Stimulated activated CD4-positive, alpha-beta T cell treated with anti-CD3 and anti-CD28 coated beads, Interleukin-1b, Interleukin-23, amount 100 ng/mL, for 48 hours (primary cell): Measurements from ENCODE around the gene SLC39A2.
"Not testable (repeated sequence)": the region's sequence is repeated elsewhere in the genome, so short reads cannot be mapped to it uniquely, and the experiment has no call there.

Experiments
- DNase-seq: peaks from one replicate; pipeline ENCODE4 v3.0.0-alpha.2; 2020

Gene SLC39A2, protein sequence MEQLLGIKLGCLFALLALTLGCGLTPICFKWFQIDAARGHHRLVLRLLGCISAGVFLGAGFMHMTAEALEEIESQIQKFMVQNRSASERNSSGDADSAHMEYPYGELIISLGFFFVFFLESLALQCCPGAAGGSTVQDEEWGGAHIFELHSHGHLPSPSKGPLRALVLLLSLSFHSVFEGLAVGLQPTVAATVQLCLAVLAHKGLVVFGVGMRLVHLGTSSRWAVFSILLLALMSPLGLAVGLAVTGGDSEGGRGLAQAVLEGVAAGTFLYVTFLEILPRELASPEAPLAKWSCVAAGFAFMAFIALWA

DNA sequence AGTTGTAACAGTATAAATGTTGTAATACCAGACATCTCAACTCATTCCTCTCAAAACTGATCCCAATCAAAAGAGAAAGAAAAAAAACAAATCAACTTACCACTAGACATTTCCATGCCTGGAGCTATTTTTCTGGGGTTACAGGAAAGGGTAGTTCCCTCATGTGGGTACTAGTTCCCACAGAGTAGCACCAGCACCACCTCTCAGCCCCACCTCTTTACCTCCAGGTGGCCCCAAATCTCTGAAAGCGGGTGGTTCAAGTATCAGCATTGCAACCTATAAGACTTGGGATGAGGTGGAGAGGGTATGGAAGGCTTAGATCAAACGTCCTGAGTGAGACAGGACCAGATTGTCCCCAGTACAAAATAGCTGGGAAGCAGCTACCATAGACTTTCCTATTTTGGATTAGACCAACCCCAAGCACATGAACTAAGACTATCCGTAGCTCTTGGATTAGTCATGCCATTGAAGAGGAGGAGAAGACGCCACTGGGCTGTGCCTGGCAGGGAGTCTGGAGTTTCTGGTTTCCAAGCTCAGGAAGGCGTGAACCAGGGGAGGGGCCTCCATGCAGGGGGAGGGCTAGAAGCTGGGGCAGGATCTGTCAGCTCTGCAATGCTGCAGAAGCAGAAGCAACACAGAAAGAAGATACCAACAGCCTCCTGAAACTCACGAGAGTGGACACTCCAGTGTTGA, at the start of gene SLC39A2:
TSS of gene SLC39A2 (plus strand) at position 620 of the 693 bp plus-strand sequence. CDS start 154 bp downstream, outside the sequence.
- no peak for DNase-seq

DNA sequence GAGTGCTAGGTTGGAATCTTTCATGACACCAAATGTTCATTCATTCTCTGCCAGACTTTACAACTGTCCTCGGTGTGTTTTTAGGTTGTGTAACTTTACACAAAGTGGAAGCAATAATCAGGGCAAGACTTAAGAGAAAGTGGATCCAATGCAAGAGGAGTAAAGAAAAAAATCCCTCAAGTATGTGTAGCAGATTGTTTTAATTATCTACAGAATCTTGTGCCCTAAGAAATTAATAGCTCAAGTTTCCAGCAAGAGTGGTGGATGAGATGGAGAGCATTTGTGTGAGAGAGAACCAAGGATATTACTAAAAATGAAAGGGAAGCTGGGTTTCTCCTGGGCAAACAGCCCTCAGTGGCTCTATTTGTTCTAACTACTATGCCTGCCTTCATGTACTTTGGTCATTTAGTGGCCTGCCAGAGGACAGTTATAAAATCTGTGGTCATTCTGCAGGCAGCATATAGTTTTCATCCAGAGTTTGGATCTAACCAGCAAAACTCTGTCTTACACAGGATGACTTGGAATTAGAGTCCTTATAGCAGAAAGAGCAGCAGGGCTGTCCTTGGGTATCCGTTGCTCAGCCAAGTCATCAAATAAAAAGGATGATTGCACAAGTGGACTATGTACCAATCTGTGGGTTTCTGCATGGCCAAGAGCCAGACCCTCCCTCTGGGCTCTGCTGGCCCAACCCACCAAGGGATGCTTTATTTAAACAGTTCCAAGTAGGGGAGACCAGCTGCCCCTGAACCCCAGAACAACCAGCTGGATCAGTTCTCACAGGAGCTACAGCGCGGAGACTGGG, 44.2 kb upstream of the SLC39A2 start, which contains the start of gene RNASE2:
TSS of gene RNASE2 (plus strand) at position 752 of the 802 bp plus-strand sequence. CDS start 285 bp downstream, outside the sequence.
- not testable (repeated sequence) for DNase-seq

DNA sequence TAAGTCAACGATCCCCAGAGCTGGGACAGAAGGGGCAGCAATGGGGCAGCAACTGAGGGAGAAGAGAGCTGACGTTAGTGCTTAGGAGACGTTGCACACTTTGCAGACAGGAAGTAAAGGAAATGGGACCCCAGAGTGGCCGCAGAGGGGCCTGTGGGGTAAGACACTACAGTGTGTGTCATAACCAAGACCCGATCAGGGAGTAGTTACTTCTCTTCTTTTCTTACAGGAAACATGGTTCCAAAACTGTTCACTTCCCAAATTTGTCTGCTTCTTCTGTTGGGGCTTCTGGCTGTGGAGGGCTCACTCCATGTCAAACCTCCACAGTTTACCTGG, 43.6 kb upstream of the SLC39A2 start:
- not testable (repeated sequence) for DNase-seq

DNA sequence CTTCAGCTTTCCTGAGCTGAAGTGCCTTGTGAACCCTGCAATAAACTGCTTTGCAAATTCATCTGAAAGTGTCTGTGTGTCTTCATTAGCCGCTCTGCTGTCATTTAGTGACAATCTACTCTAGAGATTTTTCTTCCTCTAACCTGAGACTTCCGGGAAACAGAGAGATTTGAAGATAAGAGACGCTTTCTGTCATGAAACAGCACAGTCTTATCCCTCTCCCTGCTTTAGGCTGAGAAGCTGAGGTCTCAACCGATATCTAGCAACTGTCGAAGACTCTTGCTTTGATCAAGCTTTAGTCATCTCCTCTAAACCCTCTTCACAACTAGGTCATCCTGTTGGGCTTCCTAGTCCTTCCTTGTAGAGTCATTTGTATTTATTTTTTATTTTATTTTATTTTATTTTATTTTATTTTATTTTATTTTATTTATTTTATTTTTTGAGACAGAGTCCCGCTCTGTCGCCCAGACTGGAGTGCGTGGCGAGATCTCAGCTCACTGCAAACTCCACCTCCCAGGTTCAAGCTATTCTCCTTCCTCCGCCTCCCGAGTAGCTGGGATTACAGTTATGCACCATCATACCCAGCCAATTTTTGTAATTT, 42.6 kb upstream of the SLC39A2 start:
- no peak for DNase-seq

DNA sequence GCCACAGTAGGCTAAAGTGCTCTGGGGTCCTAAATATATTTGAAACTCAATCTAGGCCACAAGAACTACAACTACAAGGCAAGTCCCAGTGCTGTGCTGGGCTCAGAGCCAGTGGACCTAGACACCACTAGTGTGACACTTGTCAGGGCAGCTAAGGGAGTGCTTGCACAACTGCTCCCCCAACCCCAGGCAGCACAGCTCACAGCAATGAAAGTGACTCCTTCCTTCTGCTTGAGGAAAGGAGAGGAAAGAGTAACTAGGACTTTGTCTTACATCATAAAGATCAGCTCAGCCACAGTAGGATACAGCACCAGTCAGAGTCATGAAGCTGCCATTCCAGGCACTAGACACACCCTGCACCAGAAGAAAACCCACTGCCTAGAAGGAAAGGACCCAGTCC, 40.1 kb upstream of the SLC39A2 start:
- not testable (repeated sequence) for DNase-seq

DNA sequence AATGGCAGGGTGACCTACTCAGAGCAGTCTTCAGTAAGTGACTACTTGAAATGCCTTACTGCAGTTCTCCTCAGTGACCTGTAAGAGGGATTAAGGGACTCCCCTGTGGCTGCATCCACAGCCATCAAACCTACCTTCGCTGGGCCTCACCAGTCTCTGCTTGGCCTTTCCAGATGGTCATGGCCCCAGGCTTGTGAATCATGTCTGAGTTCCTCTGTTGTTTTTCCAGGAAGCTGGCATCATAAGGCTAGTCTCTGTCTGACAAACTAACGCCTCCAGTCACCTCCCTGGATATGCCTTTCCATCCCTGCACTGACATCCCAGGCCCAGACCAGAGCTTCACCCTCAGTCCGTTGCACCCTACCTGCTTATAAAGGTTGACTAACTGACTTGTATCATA, 29.8 kb upstream of the SLC39A2 start:
- DNase-seq, result no peak

DNA sequence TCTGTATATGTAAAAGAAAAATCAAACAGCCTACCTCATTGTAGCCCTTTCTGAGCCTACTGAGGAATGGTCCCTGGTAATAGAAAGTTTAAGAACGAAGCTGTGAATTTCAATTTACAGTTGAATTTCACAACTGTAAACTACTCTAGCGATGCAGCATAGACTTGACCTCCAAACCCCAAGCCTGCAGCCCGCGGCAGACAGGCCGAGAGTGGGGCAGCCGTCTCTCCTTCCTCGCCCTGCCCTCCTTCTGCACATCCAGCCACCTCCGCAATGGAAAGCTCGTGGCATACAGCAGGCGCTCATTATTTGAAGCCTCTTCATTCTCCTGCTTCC, 28.5 kb upstream of the SLC39A2 start:
- DNase-seq, result no peak

DNA sequence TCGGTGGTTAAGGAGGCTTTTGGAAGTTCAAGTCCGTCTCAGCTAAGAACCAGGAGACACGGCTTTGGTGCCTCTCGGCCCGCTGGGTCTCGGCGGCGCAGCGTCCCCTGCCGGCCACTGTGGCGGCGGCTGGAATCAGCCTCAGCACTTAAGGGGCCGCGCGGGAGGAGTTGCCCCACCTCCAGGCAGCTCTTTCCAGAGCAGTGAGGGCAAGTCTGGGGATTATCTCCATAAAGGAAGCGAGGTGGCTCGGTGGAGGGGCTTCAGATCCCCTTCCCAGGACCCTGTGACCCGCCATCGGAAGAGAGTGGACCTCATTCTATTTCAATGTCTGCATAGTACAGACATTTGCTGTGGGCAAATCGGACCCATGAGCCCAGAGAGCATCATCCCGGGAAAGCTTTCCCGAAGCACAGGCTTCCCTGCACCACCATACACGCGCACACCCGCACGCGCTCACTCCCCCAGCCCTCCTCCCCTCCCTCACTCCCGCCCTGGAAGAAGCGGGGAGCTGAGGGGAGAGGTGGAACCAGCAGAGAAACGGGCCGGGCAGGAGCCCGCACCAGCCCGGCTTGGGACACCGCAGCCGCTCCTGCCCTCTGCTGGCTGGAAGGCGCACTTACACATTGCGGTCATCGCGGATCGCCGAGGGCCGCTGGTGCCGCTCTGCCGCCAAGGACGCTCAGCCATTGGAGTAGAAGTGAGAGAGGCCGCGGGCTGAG, 27.9 kb upstream of the SLC39A2 start:
- DNase-seq, result peak; percentile 81

DNA sequence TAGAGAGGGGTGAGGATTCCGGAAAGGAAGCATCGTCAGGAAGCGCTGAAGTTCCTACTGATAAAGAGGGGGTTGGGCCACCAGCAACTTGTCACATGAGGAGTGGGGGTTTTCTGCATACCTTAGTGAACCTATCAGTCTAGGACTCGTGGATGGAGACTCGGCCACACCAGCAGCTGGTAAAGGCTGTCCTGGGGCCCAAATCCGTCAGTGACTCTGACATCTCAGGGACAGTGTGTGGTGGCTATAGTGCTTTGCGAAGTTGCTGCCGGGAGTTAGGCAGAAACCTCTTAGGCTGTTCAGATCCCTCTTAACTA, 27.4 kb upstream of the SLC39A2 start:
- DNase-seq, result no peak

DNA sequence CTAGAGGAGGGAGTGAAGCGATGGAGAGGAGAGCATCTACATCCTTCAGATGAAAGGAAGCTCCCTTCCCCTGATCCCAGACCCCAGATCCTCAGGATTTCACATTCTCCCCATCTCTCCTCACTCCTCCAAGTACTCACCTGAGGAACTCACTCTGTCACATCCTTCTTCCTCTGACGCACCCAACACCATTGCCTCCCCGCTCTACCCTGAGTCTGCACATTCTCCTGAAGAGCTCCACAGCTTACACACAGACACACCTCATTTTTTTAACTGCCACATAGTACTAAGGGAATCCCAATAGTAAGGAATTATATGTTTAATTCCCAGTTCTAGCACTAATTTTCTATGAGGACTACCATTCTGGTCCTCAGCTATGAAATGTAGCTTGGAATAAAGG, 25.6 kb upstream of the SLC39A2 start:
- no peak for DNase-seq

DNA sequence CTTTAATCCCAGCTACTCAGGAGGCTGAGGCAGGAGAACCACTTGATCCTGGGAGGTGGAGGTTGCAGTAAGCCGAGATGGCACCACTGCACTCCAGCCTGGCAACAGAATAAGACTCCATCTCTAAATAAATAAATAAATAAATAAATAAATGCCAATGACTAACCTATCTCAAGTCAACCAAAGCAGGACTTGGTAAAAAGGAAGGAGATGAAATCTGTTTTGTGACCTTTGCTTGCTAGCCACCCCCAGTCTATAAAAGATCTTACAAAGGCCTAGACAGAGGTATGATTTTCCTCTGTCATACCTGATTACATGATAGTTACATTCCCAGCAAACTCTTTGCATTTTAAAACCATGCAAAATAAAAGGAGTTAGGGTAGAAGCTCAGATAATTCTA, 22.8 kb upstream of the SLC39A2 start:
- DNase-seq, result no peak

DNA sequence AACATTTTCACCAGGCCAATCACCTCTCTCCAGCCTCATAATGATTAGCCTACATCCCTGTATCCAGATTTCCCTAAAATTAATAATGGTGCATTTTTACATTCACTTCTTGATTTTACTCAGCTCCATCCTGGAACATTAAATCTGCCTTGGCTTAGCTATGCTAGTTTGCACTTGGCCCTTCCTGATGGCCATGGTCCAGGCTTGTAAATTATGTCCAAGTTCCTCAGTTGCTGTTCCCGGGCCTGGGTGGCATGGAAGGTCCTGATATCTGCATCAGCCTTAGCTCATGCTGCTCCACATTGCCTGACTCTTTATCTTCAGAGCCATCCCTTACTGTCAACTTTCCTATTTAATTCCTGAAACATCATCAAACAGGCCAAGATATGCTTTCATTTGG, 20.4 kb upstream of the SLC39A2 start:
- DNase-seq, result no peak

DNA sequence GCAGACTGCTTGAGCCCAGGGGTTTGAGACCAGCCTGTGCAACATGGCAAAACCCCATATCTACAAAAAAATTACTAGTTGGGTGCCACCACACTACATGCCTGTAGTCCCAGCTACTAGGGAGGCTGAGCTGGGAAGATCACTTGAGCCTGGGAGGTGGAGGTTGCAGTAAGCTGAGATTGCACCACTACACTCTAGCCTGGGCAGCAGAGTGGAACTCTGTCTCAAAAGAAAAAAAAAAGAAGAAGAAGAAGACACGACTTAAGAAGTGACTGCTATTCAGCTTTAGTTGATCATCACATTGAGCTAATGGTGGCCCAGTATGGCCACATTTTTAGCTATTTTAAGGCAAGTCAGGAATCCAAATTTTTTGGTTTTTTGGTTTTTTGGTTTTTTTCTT, 18.2 kb upstream of the SLC39A2 start:
- no peak for DNase-seq

DNA sequence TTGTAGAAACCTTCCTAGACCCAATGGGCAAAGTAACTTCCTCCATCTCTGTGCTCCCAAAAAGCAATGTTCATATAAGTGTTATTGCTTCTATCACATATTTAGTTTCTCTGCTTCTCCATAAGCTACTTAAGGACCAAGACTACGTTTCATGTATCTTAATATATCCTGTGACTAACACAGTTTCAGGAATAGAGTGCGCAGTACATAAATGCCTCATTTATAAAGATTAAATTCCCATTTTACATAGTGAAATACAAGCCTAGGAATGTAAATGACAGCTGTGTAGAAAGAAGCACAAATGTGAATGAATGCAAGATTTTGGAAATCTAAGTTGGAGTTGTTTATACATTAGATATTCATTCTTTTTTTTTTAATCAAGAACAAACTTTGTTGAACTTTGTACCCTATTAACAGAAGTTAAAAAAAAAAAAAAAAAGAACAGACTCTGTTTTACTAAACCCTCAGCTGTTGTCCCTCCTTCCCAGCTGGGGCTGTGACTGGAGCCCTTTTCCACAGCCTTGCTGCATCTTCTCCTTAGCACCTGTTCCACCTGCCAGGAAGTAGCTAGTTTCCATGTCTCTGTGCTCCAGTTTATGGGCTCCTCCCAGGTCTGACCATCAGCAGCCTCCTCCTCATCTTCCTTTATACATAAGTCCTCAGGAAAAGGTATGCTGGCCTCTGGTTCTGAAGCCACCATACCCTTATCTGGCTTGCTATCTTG, 16.3 kb upstream of the SLC39A2 start:
- no peak for DNase-seq

DNA sequence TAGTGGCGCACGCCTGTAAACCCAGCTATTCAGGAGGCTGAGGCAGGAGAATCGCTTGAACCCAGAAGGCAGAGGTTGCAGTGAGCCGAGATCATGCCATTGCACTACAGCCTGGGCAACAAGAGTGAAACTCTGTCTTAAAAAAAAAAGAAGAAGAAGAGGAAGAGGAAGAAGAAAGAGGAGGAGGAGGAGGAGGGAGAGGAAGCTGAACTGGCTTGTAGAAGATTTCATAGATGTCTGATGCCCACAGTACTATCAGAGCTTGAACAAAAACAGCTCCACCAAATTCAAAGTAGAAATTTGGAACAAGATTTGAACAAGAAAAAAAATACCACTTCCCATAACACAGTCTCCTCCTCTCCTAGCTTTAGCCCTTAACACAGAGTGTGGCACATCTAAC, 13.4 kb upstream of the SLC39A2 start:
- DNase-seq, result not testable (repeated sequence)

DNA sequence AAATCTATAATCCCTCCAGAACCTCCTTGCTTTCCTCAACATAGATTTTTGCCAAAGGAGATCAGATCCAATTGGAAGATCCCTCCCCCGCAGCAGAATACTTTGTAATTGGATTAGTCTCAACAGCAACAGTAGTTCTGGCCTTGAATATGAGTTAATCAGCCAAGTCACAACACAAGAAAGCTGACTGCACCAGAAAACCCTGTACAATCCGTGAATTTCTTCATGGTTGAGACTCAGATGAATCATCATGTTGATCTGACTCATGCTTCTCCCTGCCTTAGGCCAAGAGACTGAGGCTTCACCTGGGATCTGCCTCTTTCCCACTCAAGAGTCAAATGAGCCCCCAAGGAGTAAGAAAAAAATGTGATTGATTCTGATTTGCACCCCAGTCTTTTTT, 12.3 kb upstream of the SLC39A2 start:
- DNase-seq, result no peak

DNA sequence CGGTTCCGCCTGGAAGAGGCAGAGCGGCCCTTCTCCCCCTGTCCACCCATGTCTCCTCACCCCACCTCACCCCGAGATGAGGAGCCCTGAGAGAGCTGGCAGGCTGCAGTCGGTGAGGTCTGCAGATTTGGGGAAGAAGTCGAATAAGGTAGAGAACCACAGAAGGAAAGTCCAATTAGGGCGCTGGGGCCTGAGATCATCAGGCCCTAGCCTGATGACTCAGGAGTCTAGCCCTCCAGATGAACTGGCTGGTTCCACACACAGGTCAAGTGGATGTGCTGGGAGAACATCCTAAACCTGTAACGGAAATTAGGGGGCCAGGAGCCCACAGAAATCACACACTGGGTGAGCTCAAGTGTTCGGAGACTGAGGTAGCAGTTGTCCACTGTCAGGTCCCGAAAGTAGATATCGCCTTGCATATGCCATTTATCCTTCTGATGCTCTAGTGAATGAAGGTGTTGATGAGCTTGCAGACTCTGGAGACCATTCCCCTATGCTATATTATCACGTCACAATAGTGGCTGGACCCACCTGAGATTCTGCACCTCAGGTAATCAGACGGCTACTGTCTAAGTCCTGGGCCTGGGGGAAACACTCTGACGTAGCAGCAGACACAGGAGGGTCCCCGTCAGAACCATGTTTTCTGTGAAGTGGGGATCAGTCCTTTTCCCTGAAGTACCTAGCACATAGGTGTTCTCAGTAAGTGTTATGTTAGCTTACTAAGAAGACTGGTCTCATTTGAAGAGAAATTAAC, 10.2 kb upstream of the SLC39A2 start:
- no peak for DNase-seq

DNA sequence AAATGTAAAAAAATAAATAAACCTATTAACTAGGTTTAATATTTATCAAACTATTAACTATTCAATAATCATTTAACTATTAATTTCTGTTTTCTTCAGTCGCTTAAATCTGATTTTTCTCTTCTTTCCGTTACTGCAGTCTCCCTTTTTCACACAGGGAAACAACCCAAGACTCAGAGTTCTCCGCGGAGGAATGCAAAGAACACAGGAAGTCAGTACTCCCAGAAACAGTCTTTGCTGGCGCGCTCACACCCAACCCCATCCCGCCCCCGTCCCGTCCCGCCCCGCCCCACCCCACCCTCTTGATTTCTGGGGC, 9.7 kb upstream of the SLC39A2 start:
- DNase-seq, result no peak

DNA sequence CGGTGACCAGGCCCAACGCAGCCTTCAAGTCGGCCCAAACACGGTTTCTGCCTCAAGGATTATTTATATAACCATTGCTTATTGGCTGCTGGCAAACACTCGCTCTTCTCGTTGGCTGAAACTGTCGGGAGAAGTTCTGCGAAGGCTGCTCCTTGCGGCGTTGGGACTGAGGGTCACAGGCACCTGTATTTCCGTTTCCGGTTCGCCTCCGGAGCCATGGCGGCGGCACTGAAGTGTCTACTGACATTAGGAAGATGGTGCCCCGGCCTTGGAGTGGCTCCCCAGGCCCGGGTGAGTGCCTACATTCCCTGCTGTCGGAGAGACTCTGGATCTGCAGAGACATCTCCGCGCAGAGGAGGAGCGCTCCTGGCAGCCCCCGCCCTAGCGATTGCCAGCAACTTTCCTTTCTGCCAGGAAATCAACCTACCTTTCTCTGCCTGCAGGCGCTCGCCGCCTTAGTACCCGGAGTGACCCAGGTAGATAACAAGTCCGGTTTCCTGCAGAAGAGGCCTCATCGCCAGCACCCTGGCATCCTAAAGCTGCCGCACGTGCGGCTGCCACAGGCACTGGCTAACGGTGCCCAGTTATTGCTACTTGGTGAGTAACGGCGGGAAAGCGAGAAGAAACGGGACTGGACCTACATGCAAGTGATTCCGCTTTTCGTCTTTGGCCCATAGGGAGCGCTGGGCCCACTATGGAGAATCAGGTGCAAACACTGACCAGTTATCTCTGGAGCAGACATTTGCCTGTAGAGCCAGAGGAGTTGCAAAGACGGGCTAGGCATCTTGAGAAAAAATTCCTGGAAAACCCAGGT, 9.1 kb upstream of the SLC39A2 start, which contains the start of gene METTL17:
TSS of gene METTL17 (plus strand) at position 194 of the 814 bp plus-strand sequence. CDS start at position 217, 23 bp downstream.
- peak; percentile 91 for DNase-seq

DNA sequence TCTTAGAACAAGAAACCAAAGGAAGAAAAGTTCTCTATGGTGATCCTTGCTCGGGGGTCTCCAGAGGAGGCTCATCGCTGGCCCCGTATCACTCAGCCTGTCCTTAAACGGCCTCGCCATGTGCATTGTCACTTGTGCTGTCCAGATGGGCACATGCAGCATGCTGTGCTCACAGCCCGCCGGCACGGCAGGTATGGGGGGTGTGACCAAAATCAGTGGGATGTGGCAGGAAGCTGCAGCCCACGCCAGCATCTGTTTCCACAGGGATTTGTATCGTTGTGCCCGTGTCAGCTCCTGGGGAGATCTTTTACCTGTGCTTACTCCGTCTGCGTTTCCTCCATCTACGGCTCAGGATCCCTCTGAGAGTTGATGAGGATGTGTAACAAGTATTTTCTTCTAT, 2.6 kb upstream of the SLC39A2 start:
- DNase-seq, result no peak

DNA sequence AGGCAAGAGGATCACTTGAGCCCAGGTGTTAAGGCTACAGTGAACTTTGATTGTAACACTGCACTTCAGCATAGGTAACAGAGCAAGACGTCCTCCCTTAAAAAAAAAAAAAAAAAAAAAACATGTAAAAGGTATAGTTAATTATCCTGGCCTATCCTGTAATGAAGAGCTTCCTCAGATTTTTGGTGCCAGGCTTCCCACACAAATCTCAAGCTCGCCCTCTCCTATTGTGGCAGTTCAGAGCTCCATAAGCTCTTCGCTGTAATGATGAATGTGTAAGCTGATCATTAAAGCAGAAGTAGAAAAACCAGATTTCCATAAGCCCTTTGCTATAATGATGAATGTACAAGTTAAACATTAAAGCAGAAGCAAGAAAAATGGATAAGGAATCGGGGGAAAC, 2.0 kb upstream of the SLC39A2 start:
- no peak for DNase-seq
